Measurements from ENCODE around the gene DNAJC8. TPM values are rescaled to one million over a fixed set of nuclear protein-coding genes. Genes with fewer than 3 reads are reported as not detected.

DNAJC8 gene
- total and polyA plus RNA-seq, 2 of the 4 experiments (the other 2 are of a cell fraction), result 53.6 to 81.0 TPM

DNA sequence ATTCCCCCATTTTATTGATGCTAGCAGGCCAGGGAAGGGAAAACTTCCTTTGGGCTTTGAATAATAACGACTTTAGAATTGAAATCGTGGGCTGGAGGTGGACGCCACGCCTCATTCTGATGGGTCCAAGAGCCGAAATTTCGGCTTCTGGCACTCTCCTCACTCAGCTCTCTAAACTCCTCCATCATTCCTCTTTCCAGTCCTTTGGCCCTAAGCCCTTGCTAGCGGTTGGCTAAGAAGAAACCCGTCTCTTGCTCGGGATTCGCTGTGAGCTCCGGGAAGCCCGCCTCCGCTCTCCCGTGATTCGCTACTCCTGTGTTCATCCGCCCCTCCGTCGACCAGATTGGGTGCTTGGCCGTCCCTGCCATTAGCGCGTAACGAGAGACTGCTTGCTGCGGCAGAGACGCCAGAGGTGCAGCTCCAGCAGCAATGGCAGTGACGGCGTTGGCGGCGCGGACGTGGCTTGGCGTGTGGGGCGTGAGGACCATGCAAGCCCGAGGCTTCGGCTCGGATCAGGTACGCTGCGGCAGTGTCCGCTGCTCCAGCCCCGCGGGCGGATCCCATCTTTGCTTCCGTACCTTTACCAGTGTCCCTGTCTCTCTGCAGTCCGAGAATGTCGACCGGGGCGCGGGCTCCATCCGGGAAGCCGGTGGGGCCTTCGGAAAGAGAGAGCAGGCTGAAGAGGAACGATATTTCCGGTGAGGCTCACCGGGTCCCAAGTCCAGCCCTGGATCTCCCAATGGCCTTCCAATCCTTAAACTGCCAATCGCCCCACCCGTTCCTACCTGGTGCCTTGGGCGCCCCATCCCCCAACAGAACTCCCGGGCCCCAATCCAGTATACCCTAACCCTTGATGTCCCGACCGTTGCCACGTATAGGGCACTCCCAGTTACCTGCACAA, 3.2 kb upstream of the DNAJC8 start, which contains the start of gene ATP5IF1:
ATP5IF1 (plus strand) TSS at position 370 of the 901 bp plus-strand sequence; CDS start at position 430, 60 bp downstream.
- Histone ChIP-seq H2BK20ac (ENCODE audit: low read depth, low read length) (0 out of 2 replicates have a peak within 1 kb of the TSS, but pooled peaks have one; percentile 50), H3K9me1 (ENCODE audit: insufficient read depth, low read length) (peaks cover 16% of the 10 kb centered on the region; the same call in 1 of the 2 replicates), H2BK15ac (ENCODE audit: low read depth, low read length) (peak within 1 kb of the TSS; percentile 39; the same call in 1 of the 3 replicates), H2AK9ac (replicated peaks; ENCODE audit: low read depth, low read length, poor library complexity) (peak within 1 kb of the TSS; percentile 96), H3K9me3 (ENCODE audit: control insufficient read depth, insufficient read depth, low read length) (no peaks in the 10 kb centered on the region), H4K8ac (ENCODE audit: low read depth in 2 of 2, low read length in 2 of 2) (peak within 1 kb of the TSS; percentile 99), H3K4me1 (ENCODE audit: control insufficient read depth, insufficient read depth, low read length) (peaks cover 2% of the 10 kb centered on the region), H2BK5ac (ENCODE audit: low read depth, low read length, poor library complexity, severe bottlenecking) (peak within 1 kb of the TSS; percentile 82), H3K14ac (replicated peaks; ENCODE audit: low read depth, low read length) (peak within 1 kb of the TSS; percentile 88), H3K27ac (ENCODE audit: insufficient read depth, low read length) (peak within 1 kb of the TSS; percentile 68), H2AK5ac (ENCODE audit: low read depth, low read length) (peak within 1 kb of the TSS; percentile 59), H3K4me3 (ENCODE audit: insufficient read depth, low read depth, low read length) (peak within 1 kb of the TSS; percentile 78), H3K9ac (ENCODE audit: low read depth, low read length) (peak within 1 kb of the TSS; percentile 87), H4K5ac (ENCODE audit: low read depth, low read length) (peak within 1 kb of the TSS; percentile 91), H3K18ac (ENCODE audit: low read depth, low read length) (peak within 1 kb of the TSS; percentile 28), H3K23ac (ENCODE audit: low read depth, low read length) (peak within 1 kb of the TSS; percentile 92), H3K56ac (ENCODE audit: extremely low read depth, insufficient read depth, low read length) (peak within 1 kb of the TSS; percentile 68), H3K27me3 (ENCODE audit: control insufficient read depth, insufficient read depth, low read length) (no peaks in the 10 kb centered on the region), H2BK120ac (ENCODE audit: low read depth, low read length) (peak within 1 kb of the TSS; percentile 79; the same call in 1 of the 2 replicates), H2AFZ (replicated peaks; ENCODE audit: low read length, poor library complexity) (peak within 1 kb of the TSS; percentile 97), H4K20me1 (ENCODE audit: insufficient read depth, low read length) (peaks cover 7% of the 10 kb centered on the region; the same call in 1 of the 2 replicates), H3K36me3 (ENCODE audit: control insufficient read depth, insufficient read depth, low read length) (peaks cover 3% of the 10 kb centered on the region), H3K79me1 (ENCODE audit: low read depth in 1 of 2, low read length in 2 of 2) (peaks cover 24 to 37% of the 10 kb centered on the region in 2 experiments), H3K4ac (ENCODE audit: low read depth, low read length) (peak within 1 kb of the TSS; percentile 96), H4K91ac (ENCODE audit: insufficient read depth, low read depth, low read length) (peak within 1 kb of the TSS; percentile 84), H3K4me2 (ENCODE audit: low read depth, low read length) (peak within 1 kb of the TSS; percentile 97)
- BruUV-seq (replicated peaks), result no TSS peak
- TF ChIP-seq POLR2A (IDR thresholded peaks at IDR 0.05; ENCODE audit: low read depth, low read length) (peak; percentile 89), FOS (IDR thresholded peaks at IDR 0.05; ENCODE audit: low read depth, low read length) (peak; percentile 72), SMC3 (IDR thresholded peaks at IDR 0.05; ENCODE audit: low read depth, low read length) (no peak), MXI1 (IDR thresholded peaks at IDR 0.05; ENCODE audit: borderline replicate concordance, low read depth, low read length) (peak; percentile 61; the same call in 1 of the 2 replicates)
- intact Hi-C loops (cut with micrococcal nuclease), result no loop called here
- dilution Hi-C loops (cut with HindIII; ENCODE audit: low sequenced_read_pairs, unreplicated experiment), result no loop called here
- ChIA-PET CTCF (interaction anchor here (0.6 to 1.0 kb wide), 2 partner anchors 27 to 34 kb away, joined by 4 to 5 read pairs; no protein-coding TSS in a partner anchor), POLR2A (ENCODE audit: unreplicated experiment) (interaction anchor here (1.2 to 1.3 kb wide), 2 partner anchors 11 to 345 kb away, joined by 4 to 6 read pairs; no protein-coding TSS in a partner anchor)
- peak; percentile 95 for ATAC-seq (ENCODE audit: low read depth)
- 0% methylated on average over 42 of the region's 60 CpGs; no CpG with 5 or more reads in 1 of the 2 experiments for WGBS, 2 experiments (ENCODE audit: extremely low coverage in 2 of 2, insufficient read length in 1 of 2)
- in situ Hi-C loops (cut with MboI; ENCODE audit: low sequenced_read_pairs), result no loop called here
- DNase-seq, result peak; percentile 97
